HL-60 (cell line): ENCODE measurements around the gene PDE3A.

ENCODE experiments used
- DNase-seq, 2 experiments: peaks; one replicate each; pipeline ENCODE4 v3.0.0-alpha.2; 2010 to 2020; ENCODE audit warnings: low read depth in 1 of 2, low spot score in 1 of 2
- H3K27ac ChIP-seq: fragments of 250-450 bp; sonication (Bioruptor Pico); replicated peaks from 2 replicates; pipeline ENCODE4 v1.5.1; 2020; ENCODE audit warnings: mild to moderate bottlenecking, moderate library complexity
- H3K27me3 ChIP-seq: fragments of 250-450 bp; sonication (Bioruptor Pico); 2 replicates; pipeline ENCODE4 v1.5.1; 2021; ENCODE audit warnings: mild to moderate bottlenecking, moderate library complexity; ENCODE audit not compliant: insufficient read depth, poor library complexity, severe bottlenecking
- H3K4me3 ChIP-seq: replicated peaks from 2 replicates; pipeline ENCODE4 v1.5.1; 2011; ENCODE audit warnings: mild to moderate bottlenecking, control low read depth, low read length; ENCODE audit not compliant: insufficient read depth
- GABPA ChIP-seq: IDR thresholded peaks from 2 replicates; pipeline ENCODE4 v1.6.1; 2012; ENCODE audit warnings: low read depth
- POLR2AphosphoS5 ChIP-seq: IDR thresholded peaks from 2 replicates; pipeline ENCODE4 v1.6.1; 2012; ENCODE audit warnings: low read depth
- SPI1 ChIP-seq: IDR thresholded peaks from 2 replicates; pipeline ENCODE4 v1.6.1; 2012; ENCODE audit warnings: low read depth, mild to moderate bottlenecking, borderline replicate concordance
- TF ChIP-seq, protein P1 (sequence below): IDR thresholded peaks from 2 replicates; pipeline ENCODE4 v1.6.1; 2012; ENCODE audit warnings: low read depth; ENCODE audit not compliant: insufficient replicate concordance
- TF ChIP-seq, protein P2 (sequence below): IDR thresholded peaks from one replicate; pipeline ENCODE4 v1.5.1; 2011; ENCODE audit warnings: low read length, control low read depth, inconsistent platforms; ENCODE audit not compliant: insufficient read depth

PDE3A gene

DNA sequence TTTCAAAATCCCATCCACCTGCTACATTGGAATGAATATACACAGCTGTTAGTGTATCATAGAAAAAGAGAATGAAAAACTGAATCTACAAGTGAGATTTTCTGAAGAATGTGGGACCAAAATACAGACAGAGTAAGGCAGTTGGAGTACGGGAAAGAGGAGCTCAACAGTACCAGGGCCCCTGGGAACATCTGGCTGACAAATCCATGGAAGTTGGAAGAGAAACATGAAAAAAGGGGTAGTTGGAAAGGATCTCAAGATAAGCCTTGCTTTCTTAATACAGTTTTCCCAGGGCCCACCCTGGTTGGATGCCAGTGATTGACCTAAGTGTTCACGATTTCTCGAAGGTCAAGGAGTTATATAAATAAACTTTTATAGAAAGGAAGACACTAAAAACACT lies 272.8 kb downstream of the PDE3A start:
- TF ChIP-seq, protein P1, sequence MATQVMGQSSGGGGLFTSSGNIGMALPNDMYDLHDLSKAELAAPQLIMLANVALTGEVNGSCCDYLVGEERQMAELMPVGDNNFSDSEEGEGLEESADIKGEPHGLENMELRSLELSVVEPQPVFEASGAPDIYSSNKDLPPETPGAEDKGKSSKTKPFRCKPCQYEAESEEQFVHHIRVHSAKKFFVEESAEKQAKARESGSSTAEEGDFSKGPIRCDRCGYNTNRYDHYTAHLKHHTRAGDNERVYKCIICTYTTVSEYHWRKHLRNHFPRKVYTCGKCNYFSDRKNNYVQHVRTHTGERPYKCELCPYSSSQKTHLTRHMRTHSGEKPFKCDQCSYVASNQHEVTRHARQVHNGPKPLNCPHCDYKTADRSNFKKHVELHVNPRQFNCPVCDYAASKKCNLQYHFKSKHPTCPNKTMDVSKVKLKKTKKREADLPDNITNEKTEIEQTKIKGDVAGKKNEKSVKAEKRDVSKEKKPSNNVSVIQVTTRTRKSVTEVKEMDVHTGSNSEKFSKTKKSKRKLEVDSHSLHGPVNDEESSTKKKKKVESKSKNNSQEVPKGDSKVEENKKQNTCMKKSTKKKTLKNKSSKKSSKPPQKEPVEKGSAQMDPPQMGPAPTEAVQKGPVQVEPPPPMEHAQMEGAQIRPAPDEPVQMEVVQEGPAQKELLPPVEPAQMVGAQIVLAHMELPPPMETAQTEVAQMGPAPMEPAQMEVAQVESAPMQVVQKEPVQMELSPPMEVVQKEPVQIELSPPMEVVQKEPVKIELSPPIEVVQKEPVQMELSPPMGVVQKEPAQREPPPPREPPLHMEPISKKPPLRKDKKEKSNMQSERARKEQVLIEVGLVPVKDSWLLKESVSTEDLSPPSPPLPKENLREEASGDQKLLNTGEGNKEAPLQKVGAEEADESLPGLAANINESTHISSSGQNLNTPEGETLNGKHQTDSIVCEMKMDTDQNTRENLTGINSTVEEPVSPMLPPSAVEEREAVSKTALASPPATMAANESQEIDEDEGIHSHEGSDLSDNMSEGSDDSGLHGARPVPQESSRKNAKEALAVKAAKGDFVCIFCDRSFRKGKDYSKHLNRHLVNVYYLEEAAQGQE = no peak
- no peaks in the 10 kb centered on the region for H3K27me3 ChIP-seq
- H3K27ac ChIP-seq = no peak overlapping the region
- no peak for DNase-seq
- H3K4me3 ChIP-seq = no peak overlapping the region

DNA sequence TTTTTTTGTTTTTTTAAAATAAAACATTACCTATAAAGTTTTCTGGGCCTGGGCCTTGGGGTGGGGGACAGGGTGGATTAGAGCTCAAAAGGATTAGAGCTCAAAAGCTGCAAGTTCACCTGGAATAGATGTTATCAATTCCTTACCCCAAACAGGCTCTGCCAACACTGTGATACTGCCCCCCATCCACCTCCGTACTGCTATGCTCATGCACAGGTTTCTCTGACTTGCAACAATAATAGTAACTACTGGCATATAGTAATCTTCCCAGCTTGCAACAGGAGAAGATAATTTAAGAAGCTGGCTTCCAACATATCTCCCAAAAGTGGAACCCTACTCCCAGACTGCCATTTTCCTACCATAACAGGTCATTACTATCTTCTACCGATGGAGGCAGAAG lies 275.5 kb downstream of the PDE3A start:
- TF ChIP-seq, protein P2, sequence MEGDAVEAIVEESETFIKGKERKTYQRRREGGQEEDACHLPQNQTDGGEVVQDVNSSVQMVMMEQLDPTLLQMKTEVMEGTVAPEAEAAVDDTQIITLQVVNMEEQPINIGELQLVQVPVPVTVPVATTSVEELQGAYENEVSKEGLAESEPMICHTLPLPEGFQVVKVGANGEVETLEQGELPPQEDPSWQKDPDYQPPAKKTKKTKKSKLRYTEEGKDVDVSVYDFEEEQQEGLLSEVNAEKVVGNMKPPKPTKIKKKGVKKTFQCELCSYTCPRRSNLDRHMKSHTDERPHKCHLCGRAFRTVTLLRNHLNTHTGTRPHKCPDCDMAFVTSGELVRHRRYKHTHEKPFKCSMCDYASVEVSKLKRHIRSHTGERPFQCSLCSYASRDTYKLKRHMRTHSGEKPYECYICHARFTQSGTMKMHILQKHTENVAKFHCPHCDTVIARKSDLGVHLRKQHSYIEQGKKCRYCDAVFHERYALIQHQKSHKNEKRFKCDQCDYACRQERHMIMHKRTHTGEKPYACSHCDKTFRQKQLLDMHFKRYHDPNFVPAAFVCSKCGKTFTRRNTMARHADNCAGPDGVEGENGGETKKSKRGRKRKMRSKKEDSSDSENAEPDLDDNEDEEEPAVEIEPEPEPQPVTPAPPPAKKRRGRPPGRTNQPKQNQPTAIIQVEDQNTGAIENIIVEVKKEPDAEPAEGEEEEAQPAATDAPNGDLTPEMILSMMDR = no peak
- TF ChIP-seq SPI1 = no peak
- TF ChIP-seq POLR2AphosphoS5 = no peak
- TF ChIP-seq GABPA = no peak
- TF ChIP-seq, protein P1 = no peak
- DNase-seq = no peak
- H3K4me3 ChIP-seq = no peak overlapping the region
- no peaks in the 10 kb centered on the region for H3K27me3 ChIP-seq
- no peak overlapping the region for H3K27ac ChIP-seq

DNA sequence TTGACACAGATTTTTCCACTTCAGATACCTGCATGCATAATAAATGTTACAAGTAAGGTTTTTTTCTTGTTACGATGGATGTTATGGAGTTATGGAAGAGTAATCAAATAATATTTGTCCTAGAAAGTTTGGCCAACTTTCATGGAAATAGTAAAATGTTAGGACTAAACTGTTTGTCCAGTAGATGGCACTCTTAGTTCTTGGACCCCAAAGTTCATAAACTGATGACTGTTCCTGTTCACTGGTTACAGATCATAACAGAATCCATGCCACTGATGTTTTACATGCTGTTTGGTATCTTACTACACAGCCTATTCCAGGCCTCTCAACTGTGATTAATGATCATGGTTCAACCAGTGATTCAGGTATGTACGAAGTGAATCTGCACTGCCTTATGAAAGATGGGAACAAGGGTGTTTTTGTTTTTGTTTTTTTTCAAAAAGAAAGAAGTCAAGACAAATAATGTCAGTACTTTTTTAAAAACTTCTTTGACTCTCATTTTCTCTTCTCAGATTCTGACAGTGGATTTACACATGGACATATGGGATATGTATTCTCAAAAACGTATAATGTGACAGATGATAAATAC lies 278.0 kb downstream of the PDE3A start:
- DNase-seq = no peak
- Histone ChIP-seq H3K27ac (no peak overlapping the region), H3K4me3 (no peak overlapping the region), H3K27me3 (no peaks in the 10 kb centered on the region)
- TF ChIP-seq, protein P1 = no peak
- TF ChIP-seq GABPA (no peak), SPI1 (no peak), POLR2AphosphoS5 (no peak)
- TF ChIP-seq, protein P2 = no peak

DNA sequence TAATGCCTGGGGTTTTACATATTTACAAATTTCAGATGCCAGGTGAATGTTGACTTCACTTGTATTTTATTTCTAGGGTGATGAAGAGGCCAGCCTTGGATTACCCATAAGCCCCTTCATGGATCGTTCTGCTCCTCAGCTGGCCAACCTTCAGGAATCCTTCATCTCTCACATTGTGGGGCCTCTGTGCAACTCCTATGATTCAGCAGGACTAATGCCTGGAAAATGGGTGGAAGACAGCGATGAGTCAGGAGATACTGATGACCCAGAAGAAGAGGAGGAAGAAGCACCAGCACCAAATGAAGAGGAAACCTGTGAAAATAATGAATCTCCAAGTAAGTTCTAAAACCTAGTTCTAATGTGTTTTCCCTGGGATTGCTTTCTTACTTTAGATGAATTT lies 285.5 kb downstream of the PDE3A start:
- Histone ChIP-seq H3K27me3 (peaks cover 2% of the 10 kb centered on the region), H3K27ac (no peak overlapping the region), H3K4me3 (no peak overlapping the region)
- TF ChIP-seq, protein P2 = no peak
- TF ChIP-seq SPI1 (no peak), POLR2AphosphoS5 (no peak), GABPA (no peak)
- TF ChIP-seq, protein P1 = no peak
- DNase-seq = no peak
